Erythroblast (primary cell): ENCODE results near the gene DNMT3L.

Experiments used
- GATA1 ChIP-seq: IDR thresholded peaks from 2 replicates; pipeline ENCODE4 v1.6.1; 2011; ENCODE audit warnings: low read depth, mild to moderate bottlenecking, control low read depth, low read length, moderate library complexity
- POLR2A ChIP-seq: IDR thresholded peaks from 2 replicates; pipeline ENCODE4 v1.6.1; 2011; ENCODE audit warnings: mild to moderate bottlenecking, low read length

GRCh38 chr21:44269090-44269489, 7.4 kb upstream of the DNMT3L start:
- no peak for TF ChIP-seq POLR2A
- no peak for TF ChIP-seq GATA1
